GM19025 (cell line): ENCODE data around the gene RABEPK.
"Not testable (repeated sequence)": the region's sequence is repeated elsewhere in the genome, so short reads cannot be mapped to it uniquely, and the experiment has no call there.

ENCODE experiments used
- ATAC-seq: cut with Tn5 transposase; IDR thresholded peaks from one replicate; pipeline ENCODE4 v1.9.1; 2021; ENCODE audit warnings: mild to moderate bottlenecking, low read depth, moderate library complexity; ENCODE audit not compliant: unreplicated experiment

The RABEPK gene

DNA sequence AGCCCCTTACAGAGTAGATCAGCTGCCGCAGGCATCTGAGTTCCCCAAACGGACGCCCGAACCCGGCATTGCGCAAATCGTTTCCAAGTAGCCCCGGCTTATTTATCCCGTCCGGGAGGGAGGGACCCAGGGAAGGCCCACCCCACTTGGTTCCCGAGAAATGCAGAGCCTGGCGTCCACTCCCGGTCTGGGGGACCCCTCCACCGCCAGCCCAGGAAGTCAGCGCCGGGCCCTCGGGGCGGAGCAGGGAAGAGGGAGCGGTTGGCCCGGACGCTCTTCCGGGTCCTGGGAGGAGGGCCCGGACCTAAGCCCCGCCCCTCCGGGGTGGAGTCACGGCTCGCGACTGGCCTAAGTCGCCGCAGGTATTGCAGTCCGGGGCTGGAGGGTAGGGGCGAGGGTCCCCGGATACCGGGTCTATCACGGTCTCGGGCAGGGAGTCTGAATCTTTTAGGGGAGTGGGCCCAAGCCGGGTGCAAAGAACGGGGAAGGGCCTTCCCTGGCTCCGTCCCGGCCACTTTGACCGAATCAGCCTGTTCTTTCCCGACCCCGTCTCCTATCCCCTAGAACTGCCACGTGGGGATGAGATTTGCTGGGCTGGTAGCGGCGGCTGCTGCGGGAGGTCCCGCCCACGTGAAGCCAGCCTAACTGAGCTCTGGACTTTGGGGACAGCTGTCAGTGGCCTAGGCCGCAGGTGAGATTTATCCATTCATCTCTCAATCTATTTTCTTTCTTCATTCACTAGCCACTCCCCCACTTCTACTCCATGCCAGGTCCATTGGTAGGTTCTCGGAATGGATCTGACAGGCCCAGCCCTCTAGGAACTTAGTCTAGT, at the start of gene RABEPK:
Gene RABEPK (plus strand): TSS at position 327 of the 832 bp plus-strand sequence. CDS start 2,472 bp downstream, outside the sequence.
- peak; percentile 97 for ATAC-seq

DNA sequence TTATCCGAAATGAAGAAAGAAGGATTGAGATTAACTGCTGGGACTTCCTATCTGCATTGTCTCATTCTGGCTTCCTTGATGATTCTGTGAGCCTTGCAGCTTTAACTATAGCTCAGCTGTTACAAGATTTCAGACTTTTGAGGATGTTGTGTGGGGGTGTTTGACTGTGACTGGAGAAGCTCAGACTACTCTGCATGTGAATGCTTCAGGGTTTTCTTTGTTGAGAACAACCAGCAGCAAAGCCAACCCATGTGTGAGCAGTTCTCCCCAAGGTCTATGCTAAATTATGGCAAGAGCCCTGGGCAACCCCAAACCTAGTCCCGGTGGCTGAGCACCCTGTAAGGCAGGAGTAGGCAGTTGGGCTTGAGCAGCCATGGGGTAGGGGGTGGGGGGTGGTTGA, 48.6 kb upstream of the RABEPK start:
- ATAC-seq, result no peak

DNA sequence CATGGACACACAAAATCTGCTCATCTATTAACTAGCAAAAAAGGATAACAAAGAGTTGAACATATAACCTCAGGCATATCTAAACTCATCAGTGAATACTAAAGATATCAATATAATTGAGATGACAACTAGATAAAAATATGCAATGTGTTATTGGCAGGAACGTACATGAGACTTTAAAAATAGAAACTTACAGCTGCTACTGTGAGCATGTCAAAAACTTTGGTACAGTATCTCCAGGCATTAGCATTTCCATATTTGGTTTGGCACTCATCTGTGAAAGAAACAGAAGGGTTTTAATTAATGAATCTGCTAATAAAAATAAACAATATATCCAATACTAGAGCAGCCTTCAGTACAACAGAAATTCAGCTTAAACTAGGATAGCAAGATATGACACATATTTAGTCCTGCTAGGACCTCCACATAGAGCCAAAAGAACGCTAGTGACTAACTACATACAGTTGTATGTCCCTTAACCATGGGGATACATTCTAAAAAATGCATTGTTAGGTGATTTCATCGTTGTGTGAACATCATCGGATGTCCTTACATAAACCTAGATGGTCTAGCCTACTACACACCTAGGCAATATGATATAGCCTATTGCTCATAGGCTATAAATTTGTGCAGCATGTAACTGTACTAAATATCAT, 46.5 kb upstream of the RABEPK start:
- ATAC-seq, result no peak

GRCh38 chr9:125156551-125156950, 43.8 kb upstream of the RABEPK start:
- no peak for ATAC-seq

GRCh38 chr9:125160750-125161149, 39.6 kb upstream of the RABEPK start:
- ATAC-seq, result no peak

DNA sequence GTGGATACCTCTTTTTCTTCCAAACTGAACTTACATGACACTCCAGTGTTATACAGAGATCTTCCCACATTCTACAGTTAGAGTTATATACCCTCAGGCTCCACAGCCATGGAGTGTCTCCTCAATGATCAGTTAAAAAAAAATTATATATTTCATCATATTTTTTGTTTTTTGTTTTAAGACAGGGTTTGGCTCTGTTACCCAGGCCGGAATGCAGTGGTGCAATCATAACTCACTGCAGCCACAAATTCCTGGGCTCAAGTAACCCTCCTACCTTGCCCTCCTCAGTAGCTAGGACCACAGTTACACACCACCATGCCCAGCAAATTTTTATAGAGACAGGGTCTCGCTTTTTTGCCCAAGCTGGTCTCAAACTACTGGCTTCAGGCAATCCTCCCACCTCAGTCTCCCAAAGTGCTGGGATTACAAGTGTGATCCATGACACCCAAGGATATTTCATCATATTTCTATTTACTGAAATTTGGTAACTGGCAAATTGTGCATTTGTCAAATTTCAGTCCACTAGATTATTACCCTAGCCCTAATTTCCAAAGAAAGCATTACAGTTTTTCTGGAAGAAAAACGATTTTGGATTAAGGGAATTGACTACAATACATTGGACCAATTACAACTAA, 38.9 kb upstream of the RABEPK start:
- no peak for ATAC-seq

- not testable (repeated sequence) for ATAC-seq
Measured at GRCh38 chr9:125162891-125163290, 37.5 kb upstream of the RABEPK start.

DNA sequence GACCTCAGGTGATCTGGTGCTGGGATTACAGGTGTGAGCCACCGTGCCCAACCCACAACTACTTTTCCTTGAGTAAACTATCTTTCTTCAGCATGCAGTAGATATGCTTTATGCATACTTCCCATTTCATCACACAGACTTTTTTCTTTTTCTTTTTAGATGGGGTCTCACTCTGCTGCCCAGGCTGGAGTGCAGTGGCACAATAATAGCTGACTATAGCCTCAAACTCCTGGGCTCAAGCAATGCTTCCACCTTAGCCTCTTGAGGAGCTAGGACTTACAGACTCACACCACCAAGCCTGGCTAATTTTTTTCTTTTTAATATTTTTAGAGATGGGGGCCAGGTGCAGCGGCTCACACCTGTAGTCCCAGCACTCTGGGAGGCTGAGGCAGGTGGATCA, 33.6 kb upstream of the RABEPK start:
- ATAC-seq, result no peak

GRCh38 chr9:125169895-125170294, 30.4 kb upstream of the RABEPK start:
- ATAC-seq, result no peak

DNA sequence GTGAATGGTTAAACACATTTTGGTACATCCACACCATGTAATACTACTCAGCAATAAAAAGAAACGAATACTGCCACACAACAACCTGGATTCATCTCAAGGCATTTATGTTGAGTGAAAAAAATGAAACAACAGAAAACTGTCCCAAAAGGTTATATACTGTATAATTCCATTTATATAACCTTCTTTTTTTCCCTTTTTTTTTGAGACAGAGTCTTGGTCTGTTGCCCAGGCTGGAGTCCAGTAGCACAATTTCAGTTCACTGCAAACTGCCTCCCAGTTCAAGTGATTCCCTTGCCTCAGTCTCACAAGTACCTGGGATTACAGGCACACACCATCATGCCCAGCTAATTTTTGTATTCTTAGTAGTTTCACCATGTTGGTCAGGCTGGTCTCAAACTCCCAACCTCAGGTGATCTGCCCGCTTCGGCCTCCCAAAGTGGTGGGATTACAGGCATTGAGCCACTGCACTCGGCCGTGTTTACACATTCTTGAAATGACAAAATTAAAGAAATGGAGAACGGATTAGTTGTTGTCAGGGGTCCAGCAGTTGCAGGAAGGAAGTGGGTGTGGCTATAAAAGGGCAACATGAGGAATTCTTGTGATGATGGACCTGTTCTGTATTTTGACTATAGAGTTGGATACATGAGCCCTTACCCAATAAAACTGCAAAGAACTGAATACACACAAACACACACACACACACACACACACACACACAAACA, 28.1 kb upstream of the RABEPK start:
- ATAC-seq, result no peak

DNA sequence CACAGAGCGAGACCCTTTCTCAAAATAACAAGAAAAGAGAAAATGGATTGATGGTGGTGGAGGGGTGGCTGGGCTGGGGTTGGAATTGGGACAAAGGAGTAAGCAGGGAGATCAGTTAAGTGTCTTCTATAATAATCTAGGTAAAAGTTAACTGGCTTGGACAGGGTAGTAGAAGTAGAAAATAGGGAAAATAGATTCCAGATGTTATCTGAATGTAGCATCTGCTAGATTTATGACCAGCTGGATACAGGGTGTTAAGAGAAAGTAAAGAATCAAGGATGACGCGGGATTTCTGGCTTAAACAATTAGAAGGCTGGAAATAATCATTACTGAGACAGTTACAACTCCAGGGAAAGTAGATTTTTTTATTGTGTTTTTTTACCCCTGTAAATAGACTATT, 23.7 kb upstream of the RABEPK start:
- ATAC-seq, result no peak

GRCh38 chr9:125177888-125178287, 22.5 kb upstream of the RABEPK start:
- ATAC-seq, result no peak

- not testable (repeated sequence) for ATAC-seq
Measured at GRCh38 chr9:125179776-125180175, 20.6 kb upstream of the RABEPK start.

- ATAC-seq, result no peak
Measured at GRCh38 chr9:125180876-125181275, 19.5 kb upstream of the RABEPK start.

DNA sequence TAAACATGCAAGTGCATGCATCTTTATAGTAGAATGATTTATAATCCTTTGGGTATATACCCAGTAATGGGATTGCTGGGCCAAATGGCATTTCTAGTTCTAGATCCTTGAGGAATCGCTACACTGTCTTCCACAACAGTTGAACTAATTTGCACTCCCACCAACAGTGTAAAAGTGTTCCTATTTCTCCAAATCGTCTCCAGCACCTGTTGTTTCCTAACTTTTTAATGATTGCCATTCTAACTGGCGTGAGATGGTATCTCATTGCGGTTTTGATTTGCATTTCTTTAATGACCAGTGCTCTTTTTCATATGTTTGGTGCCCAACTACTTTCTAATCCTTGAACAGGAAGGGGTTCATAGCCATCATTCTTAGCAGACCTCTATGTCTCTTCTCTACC, 18.6 kb upstream of the RABEPK start:
- not testable (repeated sequence) for ATAC-seq

- no peak for ATAC-seq
Measured at GRCh38 chr9:125183054-125183453, 17.3 kb upstream of the RABEPK start.

- no peak for ATAC-seq
Measured at GRCh38 chr9:125183561-125183960, 16.8 kb upstream of the RABEPK start.

DNA sequence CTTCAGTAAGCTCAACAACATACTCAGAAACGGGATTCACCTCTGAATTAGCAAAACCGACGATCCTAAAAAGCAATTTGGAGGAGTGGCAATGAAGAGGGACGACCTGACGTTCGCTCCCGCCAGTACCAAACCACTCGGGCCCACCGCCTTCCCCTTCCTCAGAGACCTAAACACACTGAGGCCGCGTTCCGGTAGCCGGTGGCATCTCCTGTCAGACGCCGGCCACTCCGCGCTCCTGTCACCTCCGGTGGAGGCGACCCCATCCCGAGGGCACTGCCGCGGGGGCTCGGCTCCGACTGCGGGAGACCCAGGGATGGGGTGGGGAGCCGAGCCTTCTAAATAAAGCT, 11.4 kb upstream of the RABEPK start:
- ATAC-seq, result no peak

GRCh38 chr9:125189361-125190289, 10.7 kb upstream of the RABEPK start, which contains the start of gene PPP6C:
TSS of gene PPP6C (minus strand) at chr9:125189803. CDS start at chr9:125189718, 85 bp downstream.
- ATAC-seq, result peak; percentile 96

GRCh38 chr9:125190361-125190801, 10.0 kb upstream of the RABEPK start:
- ATAC-seq, result no peak
